ENCODE data around the gene NFE2.

Gene NFE2

DNA sequence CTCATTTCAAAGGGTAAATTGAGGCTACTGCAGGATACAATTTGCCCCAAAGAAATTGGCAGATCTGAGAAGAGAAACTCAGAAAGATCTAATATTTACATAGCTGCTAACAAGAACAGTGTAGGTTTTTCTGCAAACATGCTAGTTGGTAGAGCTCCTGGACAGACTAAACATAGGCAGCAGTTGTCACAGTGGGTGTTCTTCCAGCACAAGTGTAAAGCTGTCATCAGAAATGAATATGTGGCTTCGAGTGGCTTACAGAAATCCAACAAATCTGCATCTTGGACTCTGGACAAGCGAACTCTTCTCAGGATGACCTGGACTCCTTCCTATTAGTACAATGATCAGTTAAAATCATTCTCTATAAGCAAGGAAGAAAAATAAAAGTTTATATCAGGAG is 26.8 kb downstream of the NFE2 start (continued):
- TF ChIP-seq, protein P1, sequence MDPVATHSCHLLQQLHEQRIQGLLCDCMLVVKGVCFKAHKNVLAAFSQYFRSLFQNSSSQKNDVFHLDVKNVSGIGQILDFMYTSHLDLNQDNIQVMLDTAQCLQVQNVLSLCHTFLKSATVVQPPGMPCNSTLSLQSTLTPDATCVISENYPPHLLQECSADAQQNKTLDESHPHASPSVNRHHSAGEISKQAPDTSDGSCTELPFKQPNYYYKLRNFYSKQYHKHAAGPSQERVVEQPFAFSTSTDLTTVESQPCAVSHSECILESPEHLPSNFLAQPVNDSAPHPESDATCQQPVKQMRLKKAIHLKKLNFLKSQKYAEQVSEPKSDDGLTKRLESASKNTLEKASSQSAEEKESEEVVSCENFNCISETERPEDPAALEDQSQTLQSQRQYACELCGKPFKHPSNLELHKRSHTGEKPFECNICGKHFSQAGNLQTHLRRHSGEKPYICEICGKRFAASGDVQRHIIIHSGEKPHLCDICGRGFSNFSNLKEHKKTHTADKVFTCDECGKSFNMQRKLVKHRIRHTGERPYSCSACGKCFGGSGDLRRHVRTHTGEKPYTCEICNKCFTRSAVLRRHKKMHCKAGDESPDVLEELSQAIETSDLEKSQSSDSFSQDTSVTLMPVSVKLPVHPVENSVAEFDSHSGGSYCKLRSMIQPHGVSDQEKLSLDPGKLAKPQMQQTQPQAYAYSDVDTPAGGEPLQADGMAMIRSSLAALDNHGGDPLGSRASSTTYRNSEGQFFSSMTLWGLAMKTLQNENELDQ (tag by site-specific recombination; IDR thresholded peaks at IDR 0.05; ENCODE audit: low read depth) = no peak
- no peak for TF ChIP-seq ZNF585B (tag by site-specific recombination; IDR thresholded peaks at IDR 0.05)
- TF ChIP-seq ZNF335 (tag by site-specific recombination; conservative IDR thresholded peaks at IDR 0.05) = no peak
- peak; percentile 21; the same call in 1 of the 2 replicates for TF ChIP-seq ZNF629 (tag by site-specific recombination; IDR thresholded peaks at IDR 0.05)
- no peak for TF ChIP-seq ZNF654 (tag by site-specific recombination; IDR thresholded peaks at IDR 0.05; ENCODE audit: low read depth)
- 0 out of 2 replicates have a peak, but pooled peaks have one; percentile 68 for TF ChIP-seq ZNF561 (tag by site-specific recombination; IDR thresholded peaks at IDR 0.05; ENCODE audit: borderline replicate concordance)
- no peak for TF ChIP-seq ZNF621 (tag by site-specific recombination; IDR thresholded peaks at IDR 0.05)
- no peak for TF ChIP-seq ZNF555 (tag by site-specific recombination; conservative IDR thresholded peaks at IDR 0.05)
- TF ChIP-seq ZNF302 (tag by site-specific recombination; IDR thresholded peaks at IDR 0.05; ENCODE audit: low read depth) = no peak
- 0 out of 2 replicates have a peak, but pooled peaks have one; percentile 35 for TF ChIP-seq OVOL3 (tag by site-specific recombination; IDR thresholded peaks at IDR 0.05)
- TF ChIP-seq ZNF354C (tag by site-specific recombination; IDR thresholded peaks at IDR 0.05; ENCODE audit: borderline replicate concordance, low read depth) = no peak
- TF ChIP-seq FEZF1 (tag by site-specific recombination; IDR thresholded peaks at IDR 0.05) = peak; percentile 84
- no peak for TF ChIP-seq ZNF133 (tag by site-specific recombination; IDR thresholded peaks at IDR 0.05)
- TF ChIP-seq MYNN (tag by site-specific recombination; IDR thresholded peaks at IDR 0.05; ENCODE audit: borderline replicate concordance) = no peak
- TF ChIP-seq ZIC2 (tag by site-specific recombination; IDR thresholded peaks at IDR 0.05) = peak; percentile 81
- peak; percentile 24; the same call in 1 of the 2 replicates for TF ChIP-seq ZXDB (tag by site-specific recombination; IDR thresholded peaks at IDR 0.05)
- TF ChIP-seq KLF16 (tag by site-specific recombination; IDR thresholded peaks at IDR 0.05) = no peak
- TF ChIP-seq SALL2 (tag by site-specific recombination; IDR thresholded peaks at IDR 0.05; ENCODE audit: borderline replicate concordance) = no peak
- TF ChIP-seq BCL11A (tag by site-specific recombination; IDR thresholded peaks at IDR 0.05; ENCODE audit: low read depth) = no peak
- no peak for TF ChIP-seq KLF9 (tag by site-specific recombination; IDR thresholded peaks at IDR 0.05; ENCODE audit: low read depth)
- no peak for TF ChIP-seq ZNF10 (tag by site-specific recombination; IDR thresholded peaks at IDR 0.05)
- no peak for TF ChIP-seq ZNF155 (tag by site-specific recombination; IDR thresholded peaks at IDR 0.05)
- TF ChIP-seq, protein P2, sequence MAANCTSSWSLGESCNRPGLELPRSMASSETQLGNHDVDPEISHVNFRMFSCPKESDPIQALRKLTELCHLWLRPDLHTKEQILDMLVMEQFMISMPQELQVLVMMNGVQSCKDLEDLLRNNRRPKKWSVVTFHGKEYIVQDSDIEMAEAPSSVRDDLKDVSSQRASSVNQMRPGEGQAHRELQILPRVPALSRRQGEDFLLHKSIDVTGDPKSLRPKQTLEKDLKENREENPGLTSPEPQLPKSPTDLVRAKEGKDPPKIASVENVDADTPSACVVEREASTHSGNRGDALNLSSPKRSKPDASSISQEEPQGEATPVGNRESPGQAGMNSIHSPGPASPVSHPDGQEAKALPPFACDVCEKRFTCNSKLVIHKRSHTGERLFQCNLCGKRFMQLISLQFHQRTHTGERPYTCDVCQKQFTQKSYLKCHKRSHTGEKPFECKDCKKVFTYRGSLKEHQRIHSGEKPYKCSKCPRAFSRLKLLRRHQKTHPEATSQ (tag by site-specific recombination; IDR thresholded peaks at IDR 0.05) = no peak
- TF ChIP-seq ZNF473 (tag by site-specific recombination; IDR thresholded peaks at IDR 0.05) = no peak
- no peak for TF ChIP-seq ZNF202 (tag by site-specific recombination; IDR thresholded peaks at IDR 0.05; ENCODE audit: borderline replicate concordance)
- no peak for TF ChIP-seq ZNF266 (tag by site-specific recombination; IDR thresholded peaks at IDR 0.05; ENCODE audit: low read depth)
- TF ChIP-seq, protein P3, sequence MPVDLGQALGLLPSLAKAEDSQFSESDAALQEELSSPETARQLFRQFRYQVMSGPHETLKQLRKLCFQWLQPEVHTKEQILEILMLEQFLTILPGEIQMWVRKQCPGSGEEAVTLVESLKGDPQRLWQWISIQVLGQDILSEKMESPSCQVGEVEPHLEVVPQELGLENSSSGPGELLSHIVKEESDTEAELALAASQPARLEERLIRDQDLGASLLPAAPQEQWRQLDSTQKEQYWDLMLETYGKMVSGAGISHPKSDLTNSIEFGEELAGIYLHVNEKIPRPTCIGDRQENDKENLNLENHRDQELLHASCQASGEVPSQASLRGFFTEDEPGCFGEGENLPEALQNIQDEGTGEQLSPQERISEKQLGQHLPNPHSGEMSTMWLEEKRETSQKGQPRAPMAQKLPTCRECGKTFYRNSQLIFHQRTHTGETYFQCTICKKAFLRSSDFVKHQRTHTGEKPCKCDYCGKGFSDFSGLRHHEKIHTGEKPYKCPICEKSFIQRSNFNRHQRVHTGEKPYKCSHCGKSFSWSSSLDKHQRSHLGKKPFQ (tag by site-specific recombination; IDR thresholded peaks at IDR 0.05) = no peak
- TF ChIP-seq ZNF16 (tag by site-specific recombination; IDR thresholded peaks at IDR 0.05; ENCODE audit: low read depth) = no peak
- no peak for TF ChIP-seq ZNF394 (tag by site-specific recombination; IDR thresholded peaks at IDR 0.05; ENCODE audit: borderline replicate concordance)
- TF ChIP-seq ZNF830 (tag by site-specific recombination; IDR thresholded peaks at IDR 0.05; ENCODE audit: low read depth) = no peak
- TF ChIP-seq ZNF558 (tag by site-specific recombination; IDR thresholded peaks at IDR 0.05) = peak; percentile 48; the same call in 1 of the 2 replicates
- no peak for TF ChIP-seq ZNF140 (tag by site-specific recombination; IDR thresholded peaks at IDR 0.05)
- TF ChIP-seq YY1 (tag by site-specific recombination; IDR thresholded peaks at IDR 0.05) = no peak
- TF ChIP-seq, protein P4, sequence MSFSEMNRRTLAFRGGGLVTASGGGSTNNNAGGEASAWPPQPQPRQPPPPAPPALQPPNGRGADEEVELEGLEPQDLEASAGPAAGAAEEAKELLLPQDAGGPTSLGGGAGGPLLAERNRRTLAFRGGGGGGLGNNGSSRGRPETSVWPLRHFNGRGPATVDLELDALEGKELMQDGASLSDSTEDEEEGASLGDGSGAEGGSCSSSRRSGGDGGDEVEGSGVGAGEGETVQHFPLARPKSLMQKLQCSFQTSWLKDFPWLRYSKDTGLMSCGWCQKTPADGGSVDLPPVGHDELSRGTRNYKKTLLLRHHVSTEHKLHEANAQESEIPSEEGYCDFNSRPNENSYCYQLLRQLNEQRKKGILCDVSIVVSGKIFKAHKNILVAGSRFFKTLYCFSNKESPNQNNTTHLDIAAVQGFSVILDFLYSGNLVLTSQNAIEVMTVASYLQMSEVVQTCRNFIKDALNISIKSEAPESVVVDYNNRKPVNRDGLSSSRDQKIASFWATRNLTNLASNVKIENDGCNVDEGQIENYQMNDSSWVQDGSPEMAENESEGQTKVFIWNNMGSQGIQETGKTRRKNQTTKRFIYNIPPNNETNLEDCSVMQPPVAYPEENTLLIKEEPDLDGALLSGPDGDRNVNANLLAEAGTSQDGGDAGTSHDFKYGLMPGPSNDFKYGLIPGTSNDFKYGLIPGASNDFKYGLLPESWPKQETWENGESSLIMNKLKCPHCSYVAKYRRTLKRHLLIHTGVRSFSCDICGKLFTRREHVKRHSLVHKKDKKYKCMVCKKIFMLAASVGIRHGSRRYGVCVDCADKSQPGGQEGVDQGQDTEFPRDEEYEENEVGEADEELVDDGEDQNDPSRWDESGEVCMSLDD (tag by site-specific recombination; IDR thresholded peaks at IDR 0.05) = no peak
- TF ChIP-seq GLI2 (tag by site-specific recombination; IDR thresholded peaks at IDR 0.05; ENCODE audit: borderline replicate concordance, low read depth) = peak; percentile 82

Data from HEK293 (cell line).